Neural crest cell (in vitro differentiated cells): ENCODE measurements around the gene PRDM16. TPM values are rescaled to one million over a fixed set of nuclear protein-coding genes. Genes with fewer than 3 reads are reported as not detected.

ENCODE experiments used
- DNase-seq: peaks from one replicate; pipeline ENCODE4 v3.0.0; 2021; ENCODE audit warnings: low read depth, mixed read lengths, low spot score
- H3K27ac Mint-ChIP-seq: one replicate; pipeline ENCODE4 v1.8.0; 2021; ENCODE audit warnings: mild to moderate bottlenecking, mixed read lengths; ENCODE audit not compliant: unreplicated experiment
- H3K27me3 Mint-ChIP-seq: 2 replicates; pipeline ENCODE4 v1.8.0; 2021; ENCODE audit warnings: low read depth, mild to moderate bottlenecking, mixed read lengths
- H3K36me3 Mint-ChIP-seq: 2 replicates; pipeline ENCODE4 v1.8.0; 2021; ENCODE audit warnings: low read depth, mild to moderate bottlenecking, mixed read lengths
- H3K4me1 Mint-ChIP-seq: 2 replicates; pipeline ENCODE4 v1.8.0; 2021; ENCODE audit warnings: mixed read lengths
- H3K4me3 Mint-ChIP-seq: one replicate; pipeline ENCODE4 v1.8.0; 2021; ENCODE audit warnings: mild to moderate bottlenecking, mixed read lengths
- H3K9me3 Mint-ChIP-seq: 2 replicates; pipeline ENCODE4 v1.8.0; 2021; ENCODE audit warnings: mixed read lengths
- total RNA-seq: library from RNA; stranded (reverse); gene quantifications from 2 replicates; pipeline ENCODE4 v1.2.1, GENCODE V29; 2021
- TF ChIP-seq, protein P1 (sequence below): fragments of 200-600 bp; sonication (generic); conservative IDR thresholded peaks from 2 replicates; pipeline ENCODE4 v1.5.0; 2021; ENCODE audit warnings: antibody characterized with exemption, mild to moderate bottlenecking

PRDM16 gene
- total RNA-seq, 1 donor from 2014 or later: 11.7 TPM

DNA sequence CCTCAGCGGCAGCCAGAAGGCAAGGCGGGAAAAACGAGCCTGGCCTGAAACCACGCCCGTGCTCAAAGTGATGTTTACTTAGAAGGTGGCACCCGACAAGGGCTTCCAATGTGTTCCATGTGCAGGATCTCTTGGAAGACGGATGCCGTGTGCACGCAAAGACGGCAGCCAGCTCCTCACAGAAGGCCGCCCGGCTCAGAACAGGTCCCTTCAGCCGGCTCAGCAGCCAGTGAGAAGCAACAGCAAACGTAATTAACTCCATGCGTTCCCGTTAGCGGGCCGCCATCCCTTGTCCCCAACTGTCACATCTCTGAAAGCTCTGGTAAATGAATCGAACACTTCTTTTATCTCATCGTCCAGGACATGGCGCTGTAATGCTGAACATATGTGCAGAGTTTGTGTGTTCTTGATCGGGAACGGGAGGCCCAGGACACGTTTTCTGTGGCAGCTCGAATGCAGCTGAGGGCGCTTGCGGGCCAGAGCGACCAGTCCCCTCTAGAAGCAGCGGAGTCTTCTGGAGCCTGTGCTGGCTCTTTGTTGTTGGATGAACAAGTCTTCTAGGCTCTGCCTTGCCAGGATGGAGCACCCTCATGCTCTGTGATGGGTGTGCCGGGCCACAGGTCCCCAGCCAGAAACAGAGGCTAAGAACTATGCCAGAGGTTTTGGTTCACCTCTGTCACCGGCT is 290.9 kb downstream of the PRDM16 start:
- Mint-ChIP-seq H3K9me3 (no peaks in the 10 kb centered on the region), H3K27me3 (peaks cover 15% of the 10 kb centered on the region), H3K4me3 (no peak overlapping the region), H3K27ac (no peak overlapping the region), H3K4me1 (peaks cover 16% of the 10 kb centered on the region), H3K36me3 (no peaks in the 10 kb centered on the region)
- DNase-seq: no peak
- TF ChIP-seq, protein P1, sequence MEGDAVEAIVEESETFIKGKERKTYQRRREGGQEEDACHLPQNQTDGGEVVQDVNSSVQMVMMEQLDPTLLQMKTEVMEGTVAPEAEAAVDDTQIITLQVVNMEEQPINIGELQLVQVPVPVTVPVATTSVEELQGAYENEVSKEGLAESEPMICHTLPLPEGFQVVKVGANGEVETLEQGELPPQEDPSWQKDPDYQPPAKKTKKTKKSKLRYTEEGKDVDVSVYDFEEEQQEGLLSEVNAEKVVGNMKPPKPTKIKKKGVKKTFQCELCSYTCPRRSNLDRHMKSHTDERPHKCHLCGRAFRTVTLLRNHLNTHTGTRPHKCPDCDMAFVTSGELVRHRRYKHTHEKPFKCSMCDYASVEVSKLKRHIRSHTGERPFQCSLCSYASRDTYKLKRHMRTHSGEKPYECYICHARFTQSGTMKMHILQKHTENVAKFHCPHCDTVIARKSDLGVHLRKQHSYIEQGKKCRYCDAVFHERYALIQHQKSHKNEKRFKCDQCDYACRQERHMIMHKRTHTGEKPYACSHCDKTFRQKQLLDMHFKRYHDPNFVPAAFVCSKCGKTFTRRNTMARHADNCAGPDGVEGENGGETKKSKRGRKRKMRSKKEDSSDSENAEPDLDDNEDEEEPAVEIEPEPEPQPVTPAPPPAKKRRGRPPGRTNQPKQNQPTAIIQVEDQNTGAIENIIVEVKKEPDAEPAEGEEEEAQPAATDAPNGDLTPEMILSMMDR: no peak

DNA sequence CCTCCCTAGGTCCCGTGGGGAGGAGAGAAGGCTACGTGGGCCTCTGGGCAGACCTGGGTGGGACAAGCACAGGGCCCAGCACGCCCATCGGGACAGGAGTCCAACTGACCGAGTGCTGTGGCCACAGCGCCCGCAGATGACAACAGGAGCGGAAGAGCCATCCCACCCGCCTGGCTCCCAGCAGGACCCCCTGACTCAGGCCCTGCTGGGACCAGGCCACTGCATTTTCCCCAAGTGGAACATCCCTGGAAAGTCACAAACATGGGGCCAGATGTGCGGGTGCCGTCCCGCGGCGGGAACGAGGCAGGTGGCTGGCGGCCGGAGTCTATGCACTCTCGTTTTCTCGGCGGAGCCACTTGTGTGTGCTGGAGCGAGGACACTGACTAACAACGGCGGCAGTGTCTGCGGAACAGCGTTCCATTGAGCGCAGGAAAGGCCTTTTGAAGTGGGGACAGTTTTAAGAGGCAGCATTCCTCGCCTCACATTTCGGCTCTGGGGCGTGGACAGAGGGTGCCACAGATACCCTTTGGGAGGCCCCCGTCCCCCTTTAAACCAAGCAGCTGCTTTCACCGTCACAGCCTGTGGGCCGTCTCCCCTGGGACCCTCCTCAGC is 291.7 kb downstream of the PRDM16 start:
- Mint-ChIP-seq H3K4me3 (no peak overlapping the region), H3K9me3 (no peaks in the 10 kb centered on the region), H3K4me1 (peaks cover 21% of the 10 kb centered on the region), H3K27ac (no peak overlapping the region), H3K27me3 (peaks cover 15% of the 10 kb centered on the region), H3K36me3 (no peaks in the 10 kb centered on the region)
- DNase-seq: no peak
- TF ChIP-seq, protein P1: no peak

DNA sequence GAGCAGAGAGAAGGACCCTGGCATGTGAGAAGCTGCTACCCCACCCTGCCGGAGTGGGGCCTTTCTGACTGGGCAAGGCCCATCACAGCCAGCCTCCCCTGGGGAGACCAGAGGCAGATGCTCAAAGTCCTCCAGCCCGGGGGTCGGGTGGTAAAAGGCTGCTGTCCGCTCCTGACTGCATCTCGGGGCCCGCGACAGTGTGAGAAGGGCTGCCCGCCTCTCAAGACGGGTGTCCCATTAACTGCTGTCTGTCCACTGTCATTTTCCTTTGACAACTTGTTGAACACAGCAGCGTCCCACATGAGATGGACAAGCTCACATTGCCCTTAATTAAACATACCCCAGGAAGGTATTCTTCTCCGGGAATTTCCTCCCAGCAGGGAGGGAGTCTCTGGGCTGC is 294.0 kb downstream of the PRDM16 start:
- Mint-ChIP-seq H3K9me3 (no peaks in the 10 kb centered on the region), H3K4me1 (peaks cover 42% of the 10 kb centered on the region), H3K27ac (no peak overlapping the region), H3K4me3 (no peak overlapping the region), H3K27me3 (peaks cover 23% of the 10 kb centered on the region), H3K36me3 (no peaks in the 10 kb centered on the region)
- no peak for DNase-seq
- TF ChIP-seq, protein P1: no peak

DNA sequence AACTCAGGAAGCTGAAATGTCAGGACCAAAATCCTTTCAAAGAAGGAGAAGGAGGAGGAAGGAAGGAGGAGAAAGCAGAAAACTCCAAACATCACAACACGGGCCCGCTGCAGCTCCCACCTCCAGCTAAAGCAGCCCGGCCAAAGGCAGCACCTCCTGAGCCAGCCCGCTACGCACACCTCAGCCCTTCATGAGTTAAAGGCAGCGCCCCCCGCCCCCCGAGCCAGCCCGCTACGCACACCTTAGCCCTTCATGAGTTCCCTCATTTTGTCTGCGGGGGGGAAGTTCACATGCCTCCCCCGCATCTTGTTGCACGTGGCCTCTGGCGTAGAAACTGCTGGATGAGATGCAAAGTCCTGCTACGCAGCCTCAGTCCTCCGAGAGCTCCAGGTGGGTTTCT is 294.8 kb downstream of the PRDM16 start:
- Mint-ChIP-seq H3K27ac (no peak overlapping the region), H3K36me3 (no peaks in the 10 kb centered on the region), H3K27me3 (peaks cover 24% of the 10 kb centered on the region), H3K4me1 (peaks cover 45% of the 10 kb centered on the region), H3K4me3 (no peak overlapping the region), H3K9me3 (no peaks in the 10 kb centered on the region)
- TF ChIP-seq, protein P1: no peak
- DNase-seq: no peak

DNA sequence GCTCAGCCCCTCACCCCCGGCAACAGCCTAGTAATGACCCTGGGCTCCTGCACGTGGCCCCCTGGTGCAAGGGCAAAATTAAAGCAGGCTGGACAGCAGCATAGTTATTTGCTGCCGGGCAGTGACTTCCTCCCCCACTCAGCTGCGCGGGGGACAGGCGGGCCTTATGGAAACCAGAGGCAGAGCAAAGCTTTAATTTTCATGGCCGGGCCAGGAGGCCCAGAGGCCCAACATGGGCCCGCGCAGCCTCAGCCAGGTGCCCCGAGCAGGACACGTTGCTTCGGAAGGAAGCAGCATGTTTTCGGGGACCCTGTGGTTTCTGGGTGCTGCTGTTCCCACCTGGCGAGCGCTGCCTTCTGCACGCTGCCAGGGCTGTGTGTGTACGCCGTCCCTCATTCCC is 295.5 kb downstream of the PRDM16 start:
- Mint-ChIP-seq H3K36me3 (no peaks in the 10 kb centered on the region), H3K4me3 (no peak overlapping the region), H3K9me3 (no peaks in the 10 kb centered on the region), H3K4me1 (peaks cover 47% of the 10 kb centered on the region), H3K27me3 (peaks cover 22% of the 10 kb centered on the region), H3K27ac (no peak overlapping the region)
- TF ChIP-seq, protein P1: no peak
- no peak for DNase-seq
